ENCODE results near the gene SLC9B1. TPM values are rescaled to one million over a fixed set of nuclear protein-coding genes. Genes with fewer than 3 reads are reported as not detected.

SLC9B1 gene
- total RNA-seq, 1 donor from 2014 or later: 15.7 TPM

DNA sequence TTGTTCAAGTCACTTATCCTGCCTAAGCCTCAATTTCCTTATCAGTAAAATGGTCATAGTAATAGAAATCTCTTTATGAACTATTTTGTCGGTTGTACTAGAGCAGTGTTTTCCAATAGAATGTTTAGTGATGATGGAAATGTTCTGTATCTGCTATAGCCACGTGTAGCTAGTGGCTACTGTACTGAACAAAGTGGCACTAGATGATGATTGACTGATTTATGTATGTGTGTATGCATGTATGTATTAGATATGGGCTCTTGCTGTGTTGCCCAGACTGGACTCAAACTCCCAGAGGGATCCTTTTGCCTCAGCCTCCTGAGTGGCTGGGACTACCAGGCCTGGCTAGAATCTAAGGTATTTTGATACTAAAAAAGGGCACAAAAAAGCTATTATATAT lies 24.7 kb upstream of the SLC9B1 start:
- no peak overlapping the region for H3K27ac ChIP-seq (ENCODE audit: low read depth, low read length)
- H3K4me1 ChIP-seq (ENCODE audit: control insufficient read depth in 3 of 3, insufficient read depth in 3 of 3, low read length in 3 of 3): no peaks in the 10 kb centered on the region
- H3K27me3 ChIP-seq (ENCODE audit: control insufficient read depth in 3 of 3, insufficient read depth in 3 of 3, low read length in 3 of 3): no peaks in the 10 kb centered on the region
- peaks cover 3 to 5% (median 3%) of the 10 kb centered on the region in 3 donors for H3K36me3 ChIP-seq (ENCODE audit: control insufficient read depth in 3 of 3, insufficient read depth in 3 of 3, low read length in 3 of 3)
- H3K9ac ChIP-seq (ENCODE audit: low read depth in 1 of 3, low read length in 3 of 3): no peak overlapping the region
- H3K9me3 ChIP-seq (ENCODE audit: control insufficient read depth in 3 of 3, low read length in 3 of 3): no peaks in the 10 kb centered on the region
- H3K4me3 ChIP-seq (ENCODE audit: low read length in 3 of 3): no peak overlapping the region

DNA sequence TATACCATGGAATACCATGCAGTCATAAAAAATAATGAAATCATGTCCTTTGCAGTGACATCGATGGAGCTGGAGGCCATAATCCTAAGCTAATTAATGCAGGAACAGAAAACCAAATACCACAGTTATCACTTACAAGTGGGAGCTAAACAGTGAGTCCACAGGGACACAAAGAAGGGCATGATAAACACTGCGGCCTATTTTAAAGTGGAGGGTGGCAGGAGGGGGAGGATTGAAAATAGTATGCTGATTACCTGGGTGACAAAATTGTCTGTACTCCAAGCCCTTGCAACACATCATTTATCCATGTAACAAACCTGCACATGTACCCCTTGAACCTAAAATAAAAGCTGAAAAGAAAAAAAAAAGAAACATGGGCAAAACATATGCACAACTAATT lies 16.7 kb upstream of the SLC9B1 start:
- H3K9ac ChIP-seq (ENCODE audit: low read depth in 1 of 3, low read length in 3 of 3): no peak overlapping the region
- H3K27me3 ChIP-seq (ENCODE audit: control insufficient read depth in 3 of 3, insufficient read depth in 3 of 3, low read length in 3 of 3): no peaks in the 10 kb centered on the region
- peaks cover 0 to 4% (median under 1%) of the 10 kb centered on the region in 3 donors for H3K36me3 ChIP-seq (ENCODE audit: control insufficient read depth in 3 of 3, insufficient read depth in 3 of 3, low read length in 3 of 3)
- no peak overlapping the region for H3K27ac ChIP-seq (ENCODE audit: low read depth, low read length)
- no peak overlapping the region for H3K4me3 ChIP-seq (ENCODE audit: low read length in 3 of 3)
- no peaks in the 10 kb centered on the region for H3K9me3 ChIP-seq (ENCODE audit: control insufficient read depth in 3 of 3, low read length in 3 of 3)
- no peaks in the 10 kb centered on the region for H3K4me1 ChIP-seq (ENCODE audit: control insufficient read depth in 3 of 3, insufficient read depth in 3 of 3, low read length in 3 of 3)

DNA sequence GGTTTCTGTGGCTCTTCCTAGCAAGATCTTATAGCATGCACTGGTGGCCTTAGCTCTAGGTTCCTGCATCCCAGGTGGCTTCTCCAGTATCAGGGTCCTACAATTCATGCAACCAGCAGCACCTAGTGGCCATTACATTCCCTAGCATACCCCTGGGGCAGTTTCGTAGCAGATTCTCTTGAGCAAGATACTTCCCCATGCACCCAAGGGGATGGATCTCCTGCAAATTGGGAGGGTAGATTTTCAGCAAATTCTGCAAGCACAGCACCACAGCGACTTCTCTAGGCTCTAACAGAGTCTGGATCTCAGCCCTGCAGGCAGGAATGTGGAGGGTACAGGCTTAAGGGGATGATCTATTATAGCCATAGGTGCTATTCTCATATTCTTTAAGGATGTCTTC lies 13.1 kb upstream of the SLC9B1 start:
- no peak overlapping the region for H3K27ac ChIP-seq (ENCODE audit: low read depth, low read length)

DNA sequence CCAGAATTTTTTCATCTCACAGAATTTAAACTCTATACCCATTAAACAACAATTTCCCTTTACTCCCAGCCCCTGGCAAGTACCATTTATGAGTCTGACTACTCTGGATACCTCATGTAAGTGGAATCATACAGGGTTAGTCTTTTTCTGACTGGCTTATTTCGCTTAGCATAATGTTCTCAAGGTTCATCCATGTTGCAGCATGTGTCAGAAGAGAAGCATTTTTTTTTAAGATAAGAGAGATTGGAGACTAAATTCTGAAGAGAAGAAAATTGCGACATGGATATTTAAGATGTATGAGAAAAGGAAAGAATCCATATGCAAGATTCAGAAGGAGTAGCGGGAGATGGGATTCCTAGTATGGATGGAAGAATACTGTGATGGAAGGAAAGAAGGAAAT lies 11.3 kb upstream of the SLC9B1 start:
- H3K9me3 ChIP-seq (ENCODE audit: control insufficient read depth in 3 of 3, low read length in 3 of 3): no peaks in the 10 kb centered on the region

More for the DNA sequence above, 13.1 kb upstream of the SLC9B1 start:
- peaks cover 0 to 9% (median 4%) of the 10 kb centered on the region in 3 donors for H3K36me3 ChIP-seq (ENCODE audit: control insufficient read depth in 3 of 3, insufficient read depth in 3 of 3, low read length in 3 of 3)
- H3K27me3 ChIP-seq (ENCODE audit: control insufficient read depth in 3 of 3, insufficient read depth in 3 of 3, low read length in 3 of 3): no peaks in the 10 kb centered on the region
- no peak overlapping the region for H3K9ac ChIP-seq (ENCODE audit: low read depth in 1 of 3, low read length in 3 of 3)
- no peaks in the 10 kb centered on the region for H3K9me3 ChIP-seq (ENCODE audit: control insufficient read depth in 3 of 3, low read length in 3 of 3)
- no peaks in the 10 kb centered on the region for H3K4me1 ChIP-seq (ENCODE audit: control insufficient read depth in 3 of 3, insufficient read depth in 3 of 3, low read length in 3 of 3)
- no peak overlapping the region for H3K4me3 ChIP-seq (ENCODE audit: low read length in 3 of 3)

DNA sequence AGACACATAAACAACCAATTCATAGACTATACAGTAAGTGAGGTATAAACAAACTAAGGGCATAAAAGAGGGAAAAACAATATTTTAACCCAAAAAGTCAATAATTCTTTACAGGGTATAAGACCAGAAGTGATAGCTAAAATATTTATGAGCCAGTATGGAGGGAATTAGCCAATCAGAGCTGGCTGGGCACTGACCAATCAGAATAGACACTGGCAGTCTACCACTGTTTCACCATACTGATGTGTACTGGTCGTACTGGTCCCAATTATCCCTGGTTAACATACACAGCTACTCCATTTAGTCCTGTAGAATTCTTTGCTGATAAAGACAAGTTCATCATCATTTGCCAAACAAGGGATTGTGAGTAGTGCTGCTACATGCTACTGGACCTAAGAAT lies 9.8 kb upstream of the SLC9B1 start:
- H3K4me3 ChIP-seq (ENCODE audit: low read length in 3 of 3): no peak overlapping the region
- no peaks in the 10 kb centered on the region for H3K27me3 ChIP-seq (ENCODE audit: control insufficient read depth in 3 of 3, insufficient read depth in 3 of 3, low read length in 3 of 3)
- H3K27ac ChIP-seq (ENCODE audit: low read depth, low read length): no peak overlapping the region
- H3K4me1 ChIP-seq (ENCODE audit: control insufficient read depth in 3 of 3, insufficient read depth in 3 of 3, low read length in 3 of 3): no peaks in the 10 kb centered on the region
- H3K9ac ChIP-seq (ENCODE audit: low read depth in 1 of 3, low read length in 3 of 3): no peak overlapping the region
- H3K36me3 ChIP-seq (ENCODE audit: control insufficient read depth in 3 of 3, insufficient read depth in 3 of 3, low read length in 3 of 3): peaks cover 0 to 9% (median 0%) of the 10 kb centered on the region in 3 donors
- no peaks in the 10 kb centered on the region for H3K9me3 ChIP-seq (ENCODE audit: control insufficient read depth in 3 of 3, low read length in 3 of 3)

More for the DNA sequence above, 11.3 kb upstream of the SLC9B1 start:
- Histone ChIP-seq H3K36me3 (ENCODE audit: control insufficient read depth in 3 of 3, insufficient read depth in 3 of 3, low read length in 3 of 3) (peaks cover 0 to 9% (median 0%) of the 10 kb centered on the region in 3 donors), H3K9ac (ENCODE audit: low read depth in 1 of 3, low read length in 3 of 3) (no peak overlapping the region), H3K27me3 (ENCODE audit: control insufficient read depth in 3 of 3, insufficient read depth in 3 of 3, low read length in 3 of 3) (no peaks in the 10 kb centered on the region), H3K4me1 (ENCODE audit: control insufficient read depth in 3 of 3, insufficient read depth in 3 of 3, low read length in 3 of 3) (no peaks in the 10 kb centered on the region), H3K4me3 (ENCODE audit: low read length in 3 of 3) (no peak overlapping the region), H3K27ac (ENCODE audit: low read depth, low read length) (no peak overlapping the region)

DNA sequence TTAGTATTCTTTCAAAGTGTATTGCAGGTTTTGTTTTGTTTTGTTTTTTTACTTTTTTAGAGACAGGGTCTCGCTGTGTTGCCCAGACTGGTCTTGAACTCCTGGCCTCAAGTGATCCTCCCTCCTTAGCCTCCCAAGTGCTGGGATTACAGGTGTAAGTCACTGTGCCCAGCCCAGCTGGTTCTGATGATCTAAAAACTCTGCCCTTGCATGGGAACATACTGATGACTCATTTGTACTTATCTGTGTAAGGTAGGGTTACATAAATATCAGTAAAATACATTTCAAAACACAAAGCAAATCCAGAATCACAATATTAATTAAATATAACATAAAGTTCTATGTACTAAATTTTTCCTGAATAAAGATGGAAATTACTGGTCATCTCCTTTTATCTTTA lies 7.4 kb upstream of the SLC9B1 start:
- Histone ChIP-seq H3K36me3 (ENCODE audit: control insufficient read depth in 3 of 3, insufficient read depth in 3 of 3, low read length in 3 of 3) (peaks cover 0 to 9% (median 0%) of the 10 kb centered on the region in 3 donors), H3K4me1 (ENCODE audit: control insufficient read depth in 3 of 3, insufficient read depth in 3 of 3, low read length in 3 of 3) (no peaks in the 10 kb centered on the region), H3K9me3 (ENCODE audit: control insufficient read depth in 3 of 3, low read length in 3 of 3) (no peaks in the 10 kb centered on the region), H3K27ac (ENCODE audit: low read depth, low read length) (no peak overlapping the region), H3K4me3 (ENCODE audit: low read length in 3 of 3) (no peak overlapping the region), H3K9ac (ENCODE audit: low read depth in 1 of 3, low read length in 3 of 3) (no peak overlapping the region), H3K27me3 (ENCODE audit: control insufficient read depth in 3 of 3, insufficient read depth in 3 of 3, low read length in 3 of 3) (no peaks in the 10 kb centered on the region)

DNA sequence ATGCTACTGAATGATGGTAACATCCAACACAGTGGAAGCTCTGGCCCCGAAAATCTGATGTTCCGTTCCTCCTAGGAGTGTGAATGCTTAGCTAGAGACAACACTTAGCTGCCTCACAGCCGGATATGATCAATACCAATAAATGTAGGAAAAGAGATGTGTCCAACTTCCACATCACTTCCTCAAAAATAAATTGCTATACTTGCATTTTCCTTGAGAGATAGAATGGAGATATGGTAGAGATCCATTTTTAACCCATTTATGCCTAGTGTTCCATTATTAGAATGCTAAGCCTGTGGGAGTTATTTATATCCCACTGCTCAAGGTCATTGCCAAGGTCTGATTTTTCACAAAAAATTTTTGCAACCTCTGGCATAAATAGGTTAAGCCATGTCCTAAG lies 5.5 kb upstream of the SLC9B1 start:
- Histone ChIP-seq H3K27ac (ENCODE audit: low read depth, low read length) (no peak overlapping the region), H3K9me3 (ENCODE audit: control insufficient read depth in 3 of 3, low read length in 3 of 3) (no peaks in the 10 kb centered on the region), H3K9ac (ENCODE audit: low read depth in 1 of 3, low read length in 3 of 3) (no peak overlapping the region), H3K4me1 (ENCODE audit: control insufficient read depth in 3 of 3, insufficient read depth in 3 of 3, low read length in 3 of 3) (peaks cover under 1 to 5% (median 3%) of the 10 kb centered on the region in 3 donors), H3K36me3 (ENCODE audit: control insufficient read depth in 3 of 3, insufficient read depth in 3 of 3, low read length in 3 of 3) (no peaks in the 10 kb centered on the region), H3K4me3 (ENCODE audit: low read length in 3 of 3) (no peak overlapping the region), H3K27me3 (ENCODE audit: control insufficient read depth in 3 of 3, insufficient read depth in 3 of 3, low read length in 3 of 3) (no peaks in the 10 kb centered on the region)

DNA sequence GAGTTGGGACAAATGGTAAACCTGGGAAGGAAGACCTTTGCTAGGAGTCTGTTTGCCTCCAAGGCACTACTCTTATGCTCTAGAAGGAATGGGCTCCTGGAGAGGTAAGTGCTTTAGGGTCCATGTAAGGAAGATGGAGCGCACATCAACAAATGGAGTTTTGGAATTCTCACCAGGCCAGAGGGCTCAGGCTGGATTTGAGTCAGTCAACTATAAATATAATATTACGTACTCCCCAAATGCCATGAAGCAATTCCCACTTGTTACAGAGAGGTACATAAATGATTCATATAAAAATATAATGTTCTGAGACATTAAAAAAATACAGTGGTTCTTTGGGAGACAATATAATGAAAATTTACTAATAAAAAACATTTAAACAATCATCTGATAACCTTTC lies 1.6 kb upstream of the SLC9B1 start:
- no peaks in the 10 kb centered on the region for H3K27me3 ChIP-seq (ENCODE audit: control insufficient read depth in 3 of 3, insufficient read depth in 3 of 3, low read length in 3 of 3)
- H3K4me1 ChIP-seq (ENCODE audit: control insufficient read depth in 3 of 3, insufficient read depth in 3 of 3, low read length in 3 of 3): peaks cover 4 to 11% (median 10%) of the 10 kb centered on the region in 3 donors
- H3K36me3 ChIP-seq (ENCODE audit: control insufficient read depth in 3 of 3, insufficient read depth in 3 of 3, low read length in 3 of 3): no peaks in the 10 kb centered on the region
- H3K9ac ChIP-seq (ENCODE audit: low read depth in 1 of 3, low read length in 3 of 3): no peak overlapping the region
- H3K9me3 ChIP-seq (ENCODE audit: control insufficient read depth in 3 of 3, low read length in 3 of 3): no peaks in the 10 kb centered on the region
- no peak overlapping the region for H3K4me3 ChIP-seq (ENCODE audit: low read length in 3 of 3)
- H3K27ac ChIP-seq (ENCODE audit: low read depth, low read length): peak overlapping the region; percentile 38

DNA sequence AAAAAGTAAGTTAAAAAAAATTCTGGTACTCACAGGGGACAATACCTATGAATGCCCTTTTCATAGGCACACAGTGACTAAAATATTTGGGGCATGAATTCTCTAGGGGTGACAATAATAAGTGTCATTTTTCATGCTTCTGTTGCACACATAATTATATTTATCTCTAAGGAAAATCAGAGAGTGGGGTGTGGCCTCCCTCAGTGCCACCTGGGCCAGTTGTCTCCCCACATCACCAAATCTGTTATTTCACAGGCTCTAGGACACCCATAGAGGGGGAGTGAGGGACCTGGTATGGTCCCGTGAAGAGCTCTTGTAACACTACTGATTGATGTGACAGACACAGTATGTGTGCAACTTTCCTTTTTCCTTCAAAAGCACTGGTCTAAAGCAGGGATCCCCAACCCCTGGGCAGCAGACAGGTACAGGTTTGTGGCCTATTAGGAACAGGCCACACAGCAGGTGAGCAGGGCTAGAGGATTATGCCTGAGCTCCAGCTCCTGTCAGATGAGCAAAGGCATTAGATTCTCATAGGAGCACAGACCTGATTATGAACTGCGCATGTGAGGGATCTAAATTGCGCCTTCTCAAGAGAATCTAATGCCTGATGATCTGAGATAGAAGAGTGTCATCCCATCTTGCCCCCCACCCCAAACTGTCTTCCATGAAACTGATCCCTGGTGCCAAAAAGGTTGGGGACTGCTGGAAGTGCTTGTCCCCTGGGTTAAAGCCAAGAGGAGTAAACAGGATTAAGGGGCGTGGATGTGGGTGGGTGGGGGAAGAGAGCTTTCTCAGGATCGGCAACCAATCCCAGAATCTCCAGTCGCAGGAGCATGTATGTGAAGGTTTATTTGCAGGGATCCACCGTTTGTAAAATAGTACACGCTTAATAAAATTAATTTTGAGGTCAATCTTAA lies 856 bp downstream of the SLC9B1 start:
- no peaks in the 10 kb centered on the region for H3K27me3 ChIP-seq (ENCODE audit: control insufficient read depth in 3 of 3, insufficient read depth in 3 of 3, low read length in 3 of 3)
- peak overlapping the region; percentile 77 to 91 (median 86) for H3K4me3 ChIP-seq (ENCODE audit: low read length in 3 of 3)
- peak overlapping the region; percentile 85 to 92 (median 90) for H3K9ac ChIP-seq (ENCODE audit: low read depth in 1 of 3, low read length in 3 of 3)
- H3K27ac ChIP-seq (ENCODE audit: low read depth, low read length): peak overlapping the region; percentile 89
- no peaks in the 10 kb centered on the region for H3K36me3 ChIP-seq (ENCODE audit: control insufficient read depth in 3 of 3, insufficient read depth in 3 of 3, low read length in 3 of 3)
- peaks cover 4 to 11% (median 10%) of the 10 kb centered on the region in 3 donors for H3K4me1 ChIP-seq (ENCODE audit: control insufficient read depth in 3 of 3, insufficient read depth in 3 of 3, low read length in 3 of 3)
- H3K9me3 ChIP-seq (ENCODE audit: control insufficient read depth in 3 of 3, low read length in 3 of 3): no peaks in the 10 kb centered on the region

DNA sequence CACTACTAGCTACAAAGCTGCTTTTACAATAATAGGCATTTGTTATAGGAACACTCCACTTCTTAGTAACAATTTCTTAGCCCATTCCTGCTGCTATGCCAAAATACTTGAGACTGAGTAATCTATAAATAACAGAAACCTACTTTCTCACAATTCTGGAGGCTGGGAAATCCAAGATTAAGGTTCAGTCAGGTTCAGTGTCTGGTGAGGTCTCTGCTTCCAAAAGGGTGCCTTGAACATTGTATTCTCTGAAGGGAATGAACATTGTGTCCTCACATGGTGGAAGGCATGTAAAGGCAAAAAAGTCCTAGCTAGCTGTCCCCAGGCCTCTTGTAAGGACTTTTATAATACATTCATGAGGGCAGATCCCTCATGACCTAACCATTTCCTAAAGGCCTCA lies 7.0 kb downstream of the SLC9B1 start:
- Histone ChIP-seq H3K27me3 (ENCODE audit: control insufficient read depth in 3 of 3, insufficient read depth in 3 of 3, low read length in 3 of 3) (no peaks in the 10 kb centered on the region), H3K9ac (ENCODE audit: low read depth in 1 of 3, low read length in 3 of 3) (no peak overlapping the region), H3K36me3 (ENCODE audit: control insufficient read depth in 3 of 3, insufficient read depth in 3 of 3, low read length in 3 of 3) (no peaks in the 10 kb centered on the region), H3K4me1 (ENCODE audit: control insufficient read depth in 3 of 3, insufficient read depth in 3 of 3, low read length in 3 of 3) (peaks cover 13 to 16% (median 15%) of the 10 kb centered on the region in 3 donors), H3K9me3 (ENCODE audit: control insufficient read depth in 3 of 3, low read length in 3 of 3) (no peaks in the 10 kb centered on the region), H3K4me3 (ENCODE audit: low read length in 3 of 3) (no peak overlapping the region), H3K27ac (ENCODE audit: low read depth, low read length) (no peak overlapping the region)
